ENCODE measurements around the gene DUSP10.
A peak's percentile ranks its signal among the peaks of the same experiment; 100 is the strongest.

The DUSP10 gene

DNA sequence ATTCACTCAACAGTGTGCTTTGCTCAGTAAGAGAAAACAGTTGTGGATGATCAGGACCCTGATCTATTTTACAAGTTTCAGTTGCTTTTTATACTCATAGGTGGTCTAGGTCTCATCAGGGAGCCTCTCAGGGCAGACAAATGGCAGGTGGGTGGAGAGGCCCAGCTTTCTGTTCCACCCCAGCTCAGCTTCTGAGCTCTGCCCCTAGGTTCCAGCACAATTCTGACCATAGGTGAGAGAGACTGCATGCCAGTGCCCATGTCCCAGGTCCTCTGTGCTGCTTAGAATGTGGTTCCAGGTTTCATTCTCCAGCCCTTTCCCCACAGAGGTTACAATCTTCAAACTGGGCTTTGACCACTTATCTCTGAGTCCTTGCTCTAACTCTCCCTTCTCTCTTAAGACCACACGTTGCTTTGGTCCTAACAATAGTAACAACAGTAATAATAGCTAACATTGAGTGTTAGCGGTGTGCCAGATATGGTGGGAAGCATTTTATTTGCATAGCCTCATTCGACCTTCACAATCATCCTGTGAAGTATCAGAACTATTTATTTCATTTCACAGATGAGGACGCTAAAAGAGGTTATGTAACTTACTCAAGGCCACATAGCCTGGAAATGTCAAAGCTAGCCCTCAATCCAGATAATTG lies 19.6 kb upstream of the DUSP10 start:
- no peak for DNase-seq

- no peak for DNase-seq
Measured at GRCh38 chr1:221760911-221761310, 19.0 kb upstream of the DUSP10 start.

- DNase-seq = no peak
Measured at GRCh38 chr1:221759436-221759835, 17.5 kb upstream of the DUSP10 start.

DNA sequence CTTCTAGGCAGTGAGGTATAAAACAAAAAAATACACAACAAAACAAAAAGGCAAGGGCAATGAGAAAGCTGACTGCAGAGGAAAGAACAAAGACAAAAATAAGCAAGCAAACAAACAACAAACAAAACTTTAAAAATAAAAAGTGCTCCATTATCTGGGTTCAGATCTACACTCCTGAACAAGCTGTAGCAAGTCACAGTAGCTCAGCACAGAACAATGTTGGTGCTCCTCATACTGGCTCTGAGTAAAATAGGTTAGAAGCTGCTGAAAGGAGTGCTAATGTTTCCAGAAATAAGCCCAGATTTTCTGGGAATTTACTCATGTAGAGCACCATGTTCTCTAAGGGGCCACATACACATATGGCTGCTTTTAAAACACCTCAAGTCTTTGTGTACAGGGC lies 16.6 kb upstream of the DUSP10 start:
- DNase-seq = no peak

- DNase-seq = no peak
Measured at GRCh38 chr1:221756830-221757551, 15.1 kb upstream of the DUSP10 start.

- no peak for DNase-seq
Measured at GRCh38 chr1:221753828-221754188, 11.9 kb upstream of the DUSP10 start.

- no peak for DNase-seq
Measured at GRCh38 chr1:221751226-221751887, 9.5 kb upstream of the DUSP10 start.

- DNase-seq = no peak
Measured at GRCh38 chr1:221748981-221749380, 7.1 kb upstream of the DUSP10 start.

GRCh38 chr1:221747839-221748238 lies 6.0 kb upstream of the DUSP10 start:
- no peak for DNase-seq

DNA sequence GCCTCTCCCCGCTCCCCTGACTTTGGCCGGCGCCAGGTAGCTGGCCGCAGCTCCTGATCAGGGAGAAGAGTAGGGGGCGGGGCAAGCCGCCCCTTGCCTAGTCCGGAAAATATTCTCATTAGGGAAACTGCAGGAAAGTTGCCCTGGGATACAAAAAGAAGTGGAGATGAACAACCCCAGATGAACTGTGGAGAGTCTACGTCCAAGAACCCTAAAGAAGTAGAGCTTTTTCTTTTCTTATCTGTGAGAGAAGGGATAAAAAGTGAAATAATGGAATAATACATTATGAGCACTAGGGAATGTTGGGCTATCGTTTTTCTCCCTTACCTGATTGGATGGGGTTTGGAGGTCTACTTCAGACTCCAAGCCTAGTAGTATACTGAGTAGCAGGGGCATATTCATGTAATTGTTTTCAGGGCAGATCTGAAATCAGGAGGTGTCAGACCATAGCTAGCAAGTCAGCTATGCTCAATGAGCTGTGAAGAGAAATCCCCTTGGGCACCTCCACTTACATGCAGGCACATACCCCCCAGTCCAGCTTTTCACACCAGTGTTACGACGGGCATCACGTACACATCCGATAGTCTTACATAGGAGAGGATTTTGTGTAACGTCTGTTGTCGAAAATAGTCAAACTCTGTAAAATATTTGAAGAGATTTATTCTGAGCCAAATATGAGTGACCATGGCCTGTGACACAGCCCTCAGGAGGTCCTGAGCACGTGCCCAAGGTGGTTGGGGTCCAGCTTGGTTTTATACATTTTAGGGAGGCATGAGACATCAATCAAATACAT lies 1.7 kb upstream of the DUSP10 start:
- DNase-seq = no peak

DNA sequence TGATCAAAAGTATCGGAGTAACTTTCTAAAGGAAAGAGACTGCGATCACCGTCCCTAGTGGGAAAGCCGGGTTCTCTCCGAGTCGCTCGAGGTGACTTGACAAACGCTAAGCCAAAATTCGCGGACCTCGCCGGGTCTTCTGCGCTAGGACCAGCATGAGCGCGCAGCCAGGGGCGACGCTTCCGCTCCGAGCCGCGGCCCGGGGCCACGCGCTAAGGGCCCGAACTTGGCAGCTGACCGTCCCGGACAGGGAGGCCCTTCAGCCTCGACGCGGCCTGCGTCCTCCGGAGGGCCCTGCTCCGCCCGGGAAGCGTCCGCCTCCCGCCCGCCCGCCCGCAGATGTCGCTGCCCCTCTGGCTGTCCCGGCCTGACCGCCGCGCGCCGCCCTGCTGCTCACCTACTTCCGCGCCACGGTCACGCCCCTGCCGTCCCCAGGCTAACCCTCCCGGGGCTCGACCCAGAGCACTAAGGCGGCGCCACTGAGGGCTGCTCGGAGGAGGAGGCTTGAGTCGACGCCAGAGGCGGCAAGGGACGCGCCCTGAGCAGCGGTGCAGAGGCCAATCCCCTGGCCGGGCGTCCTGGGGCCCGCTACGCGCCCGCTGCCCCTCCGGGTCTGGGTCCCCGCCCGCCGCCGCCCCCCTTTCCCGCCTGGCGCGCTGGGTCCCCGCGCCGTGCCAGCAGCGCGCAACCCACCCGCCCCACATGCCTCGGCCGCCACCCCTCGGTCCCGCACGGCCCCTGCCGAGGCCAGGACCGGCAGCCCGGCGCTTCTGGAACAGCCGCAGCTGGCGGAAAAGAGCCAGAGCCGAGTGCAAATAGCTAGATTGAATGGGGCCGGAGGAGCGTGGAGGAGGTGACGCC lies 896 bp upstream of the DUSP10 start:
- DNase-seq = peak; percentile 93

DNA sequence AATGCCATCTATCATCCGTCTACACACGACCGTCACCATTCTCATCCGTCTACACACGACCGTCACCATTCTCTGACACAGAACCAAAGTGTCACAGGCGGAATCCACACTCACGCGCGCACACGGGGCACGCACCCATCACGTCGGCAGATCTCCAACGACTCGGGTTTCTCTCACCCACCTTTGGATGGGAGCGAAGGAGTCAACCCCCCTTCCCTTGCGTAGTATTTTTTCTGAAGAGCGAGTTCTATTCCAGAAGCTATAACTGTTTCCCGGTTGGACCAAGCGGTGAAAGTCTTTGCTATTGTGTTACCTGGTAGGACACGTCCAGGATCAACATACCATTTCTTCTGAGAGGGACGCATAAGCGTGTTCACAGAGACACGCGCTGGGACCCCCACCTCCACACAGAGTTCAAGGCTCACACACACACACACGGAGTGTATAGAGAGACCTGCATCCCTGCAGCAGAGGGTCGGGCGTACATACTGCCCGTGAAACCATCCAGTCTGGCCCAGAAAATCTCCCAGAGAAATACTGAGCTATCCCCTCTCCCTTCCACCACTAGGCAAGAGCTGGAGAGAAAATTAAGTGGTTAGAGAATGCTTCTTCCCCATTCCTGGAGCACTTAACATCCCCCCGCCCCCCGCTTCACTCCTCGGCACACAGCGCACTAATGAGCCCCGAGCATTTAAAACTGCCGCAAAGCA lies 741 bp downstream of the DUSP10 start:
- peak; percentile 77 for DNase-seq

- DNase-seq = no peak
Measured at GRCh38 chr1:221740369-221740992, 1.4 kb downstream of the DUSP10 start.

DNA sequence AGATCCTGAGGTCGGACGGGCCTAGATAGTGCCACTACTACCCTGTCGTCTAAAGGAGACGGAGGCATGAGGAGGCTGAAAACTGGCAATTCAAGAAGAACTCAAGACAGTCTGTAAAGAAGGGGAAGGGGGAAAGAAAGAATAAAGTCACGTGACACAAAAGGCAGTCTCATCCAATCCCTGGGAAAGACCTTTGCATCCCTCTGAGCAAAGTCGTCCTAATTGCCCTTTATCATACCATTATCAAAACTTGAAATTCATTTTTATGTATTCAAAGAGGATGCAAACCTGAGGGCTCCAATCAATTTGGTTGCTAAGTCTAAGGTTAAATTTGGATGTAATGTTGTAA lies 2.2 kb downstream of the DUSP10 start:
- no peak for DNase-seq

GRCh38 chr1:221739018-221739676 lies 2.7 kb downstream of the DUSP10 start:
- no peak for DNase-seq

GRCh38 chr1:221736714-221737113 lies 5.2 kb downstream of the DUSP10 start:
- no peak for DNase-seq

- no peak for DNase-seq
Measured at GRCh38 chr1:221735999-221736398, 5.9 kb downstream of the DUSP10 start.

DNA sequence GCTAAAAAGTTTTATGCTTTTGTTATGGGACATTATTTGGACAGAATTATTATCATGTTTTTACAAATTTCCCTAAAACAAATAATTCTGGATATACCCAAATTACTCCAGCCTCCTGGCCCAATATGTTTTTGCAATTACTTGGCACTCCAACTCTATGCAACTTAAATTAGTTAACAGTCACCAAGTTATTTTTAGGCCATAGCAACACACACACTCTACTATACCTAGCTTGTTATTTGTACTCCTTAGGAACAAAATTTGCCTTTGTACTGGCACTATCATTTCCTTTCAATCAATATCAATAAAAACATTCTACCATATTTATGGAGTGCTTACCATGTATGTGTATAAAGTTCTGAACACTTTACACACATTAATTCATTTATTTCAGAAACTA lies 7.7 kb downstream of the DUSP10 start:
- DNase-seq = no peak

GRCh38 chr1:221732052-221732451 lies 9.8 kb downstream of the DUSP10 start:
- DNase-seq = no peak

GRCh38 chr1:221729771-221730330 lies 12.0 kb downstream of the DUSP10 start:
- no peak for DNase-seq

Data from activated effector memory CD4-positive, alpha-beta T cell treated with anti-CD3 and anti-CD28 coated beads, Interleukin-2, amount 50 U/mL, for 16 hours (primary cell).